Endothelial cell of umbilical vein (primary cell): ENCODE measurements around the gene SCGB2A2.

Source experiments
- CTCF ChIP-seq, 2 donors: IDR thresholded peaks; 1 replicate in 1 of 2; 2 replicates in 1 of 2; pipeline ENCODE4 v1.5.1; 2011; ENCODE audit warnings: low read length in 2 of 2, mild to moderate bottlenecking in 2 of 2, moderate library complexity in 2 of 2, control low read depth in 1 of 2, inconsistent platforms in 1 of 2, low read depth in 1 of 2; ENCODE audit not compliant: insufficient read depth in 1 of 2; ENCODE audit errors: extremely low read depth in 1 of 2
- EZH2 ChIP-seq: IDR thresholded peaks from 2 replicates; pipeline ENCODE4 v1.6.1; 2012; ENCODE audit warnings: borderline replicate concordance, low read depth, mild to moderate bottlenecking, moderate library complexity, low read length, inconsistent platforms; ENCODE audit not compliant: severe bottlenecking
- FOS ChIP-seq: IDR thresholded peaks from 2 replicates; pipeline ENCODE4 v1.6.1; 2011; ENCODE audit warnings: mild to moderate bottlenecking, low read length, moderate library complexity, borderline replicate concordance; ENCODE audit not compliant: insufficient read depth
- JUN ChIP-seq: IDR thresholded peaks from 2 replicates; pipeline ENCODE4 v1.6.1; 2011; ENCODE audit warnings: borderline replicate concordance, low read depth; ENCODE audit not compliant: insufficient read length, insufficient read depth
- MAX ChIP-seq: IDR thresholded peaks from 2 replicates; pipeline ENCODE4 v1.6.1; 2011; ENCODE audit not compliant: insufficient read depth, insufficient read length
- MYC ChIP-seq: IDR thresholded peaks from one replicate; pipeline ENCODE4 v1.6.1; 2011; ENCODE audit warnings: mild to moderate bottlenecking, low read depth, low read length
- POLR2A ChIP-seq: IDR thresholded peaks from 2 replicates; pipeline ENCODE4 v1.6.1; 2012; ENCODE audit warnings: low read depth, mild to moderate bottlenecking, control low read depth, low read length
- POLR2AphosphoS5 ChIP-seq: IDR thresholded peaks from 2 replicates; pipeline ENCODE4 v1.6.1; 2012; ENCODE audit warnings: low read depth, mild to moderate bottlenecking, control low read depth, low read length, moderate library complexity; ENCODE audit not compliant: insufficient read depth

- TF ChIP-seq POLR2AphosphoS5, result no peak
- TF ChIP-seq CTCF (IDR thresholded peaks at IDR 0.05; ENCODE audit: extremely low read depth in 1 of 2, insufficient read depth in 1 of 2, low read depth in 1 of 2, low read length in 2 of 2), result no peak
- no peak for TF ChIP-seq POLR2A
- TF ChIP-seq JUN, result no peak
- no peak for TF ChIP-seq MAX
- TF ChIP-seq EZH2, result no peak
- TF ChIP-seq FOS, result no peak
- no peak for TF ChIP-seq MYC
Measured at GRCh38 chr11:62309991-62310390, 40.0 kb downstream of the SCGB2A2 start.
